Loucy (cell line): Measurements from ENCODE around the gene CCKAR.

Experiments used
- EZH2phosphoT487 ChIP-seq: fragments of 200-600 bp; IDR thresholded peaks from 2 replicates; pipeline ENCODE4 v1.6.1; 2018; ENCODE audit warnings: antibody characterized with exemption, mild to moderate bottlenecking, moderate library complexity, borderline replicate concordance
- TF ChIP-seq, protein P1 (sequence below): fragments of 200-600 bp; sonication (generic); conservative IDR thresholded peaks from 2 replicates; pipeline ENCODE4 v1.5.1; 2014; ENCODE audit warnings: mild to moderate bottlenecking, antibody characterized with exemption, low read length

DNA sequence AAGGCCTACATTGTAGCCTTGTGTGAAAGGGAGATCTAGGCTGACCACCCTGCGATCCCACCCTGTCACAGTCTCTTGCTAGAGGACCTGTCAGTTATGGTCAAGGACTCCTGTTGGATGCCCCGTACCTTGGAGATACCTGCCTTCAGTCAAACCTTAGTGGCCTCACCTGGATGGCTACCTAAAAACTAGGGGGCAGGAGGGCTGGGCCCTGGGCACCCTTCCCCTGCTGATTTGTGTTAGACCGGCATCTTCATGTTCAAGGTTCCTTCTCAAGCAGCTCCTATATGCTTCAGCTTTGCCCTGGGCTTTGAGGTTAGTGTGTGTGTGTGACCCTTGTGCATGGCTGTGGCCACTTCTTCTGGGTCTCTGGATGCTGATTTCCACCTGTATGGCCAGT is 35.3 kb downstream of the CCKAR start:
- TF ChIP-seq EZH2phosphoT487 = no peak
- TF ChIP-seq, protein P1, sequence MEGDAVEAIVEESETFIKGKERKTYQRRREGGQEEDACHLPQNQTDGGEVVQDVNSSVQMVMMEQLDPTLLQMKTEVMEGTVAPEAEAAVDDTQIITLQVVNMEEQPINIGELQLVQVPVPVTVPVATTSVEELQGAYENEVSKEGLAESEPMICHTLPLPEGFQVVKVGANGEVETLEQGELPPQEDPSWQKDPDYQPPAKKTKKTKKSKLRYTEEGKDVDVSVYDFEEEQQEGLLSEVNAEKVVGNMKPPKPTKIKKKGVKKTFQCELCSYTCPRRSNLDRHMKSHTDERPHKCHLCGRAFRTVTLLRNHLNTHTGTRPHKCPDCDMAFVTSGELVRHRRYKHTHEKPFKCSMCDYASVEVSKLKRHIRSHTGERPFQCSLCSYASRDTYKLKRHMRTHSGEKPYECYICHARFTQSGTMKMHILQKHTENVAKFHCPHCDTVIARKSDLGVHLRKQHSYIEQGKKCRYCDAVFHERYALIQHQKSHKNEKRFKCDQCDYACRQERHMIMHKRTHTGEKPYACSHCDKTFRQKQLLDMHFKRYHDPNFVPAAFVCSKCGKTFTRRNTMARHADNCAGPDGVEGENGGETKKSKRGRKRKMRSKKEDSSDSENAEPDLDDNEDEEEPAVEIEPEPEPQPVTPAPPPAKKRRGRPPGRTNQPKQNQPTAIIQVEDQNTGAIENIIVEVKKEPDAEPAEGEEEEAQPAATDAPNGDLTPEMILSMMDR = no peak
